ENCODE data around the gene CFAP46.

Gene CFAP46

GRCh38 chr10:132883391-132883881 is 58.9 kb downstream of the CFAP46 start:
- POLR2A ChIA-PET = no interaction called here
- no peak for TF ChIP-seq TARDBP (IDR thresholded peaks at IDR 0.05)
- no peak for TF ChIP-seq ZNF384 (IDR thresholded peaks at IDR 0.05)
- TF ChIP-seq CTBP1 (IDR thresholded peaks at IDR 0.05; ENCODE audit: borderline replicate concordance) = no peak
- TF ChIP-seq FOXK2 (IDR thresholded peaks at IDR 0.05) = no peak
- no peak for TF ChIP-seq NFRKB (IDR thresholded peaks at IDR 0.05)
- TF ChIP-seq LEF1 (IDR thresholded peaks at IDR 0.05; ENCODE audit: borderline replicate concordance) = no peak
- TF ChIP-seq HDGF (IDR thresholded peaks at IDR 0.05; ENCODE audit: borderline replicate concordance) = no peak
- TF ChIP-seq SP1 (IDR thresholded peaks at IDR 0.05) = no peak
- TF ChIP-seq FOXM1 (IDR thresholded peaks at IDR 0.05; ENCODE audit: borderline replicate concordance) = no peak
- no peak for TF ChIP-seq ARNT (IDR thresholded peaks at IDR 0.05)
- no peak for TF ChIP-seq BHLHE40 (IDR thresholded peaks at IDR 0.05; ENCODE audit: borderline replicate concordance)
- no peak for TF ChIP-seq FOXA1 (IDR thresholded peaks at IDR 0.05)
- no peak for TF ChIP-seq ELF4 (IDR thresholded peaks at IDR 0.05)
- no peak for TF ChIP-seq L3MBTL2 (conservative IDR thresholded peaks at IDR 0.05)
- no peak for TF ChIP-seq PKNOX1 (IDR thresholded peaks at IDR 0.05)
- TF ChIP-seq SUZ12 (IDR thresholded peaks at IDR 0.05) = no peak
- CTCF ChIA-PET = no interaction called here
- DNase-seq (ENCODE audit: extremely low spot score) = no peak

- no peak for DNase-seq (ENCODE audit: extremely low spot score)
- ChIA-PET POLR2A (no interaction called here), CTCF (no interaction called here)
- TF ChIP-seq ZNF384 (IDR thresholded peaks at IDR 0.05) (no peak), NFRKB (IDR thresholded peaks at IDR 0.05) (no peak), ELF4 (IDR thresholded peaks at IDR 0.05) (no peak), ARNT (IDR thresholded peaks at IDR 0.05) (no peak), HDGF (IDR thresholded peaks at IDR 0.05; ENCODE audit: borderline replicate concordance) (no peak), BHLHE40 (IDR thresholded peaks at IDR 0.05; ENCODE audit: borderline replicate concordance) (no peak), FOXK2 (IDR thresholded peaks at IDR 0.05) (no peak), SUZ12 (IDR thresholded peaks at IDR 0.05) (no peak), FOXA1 (IDR thresholded peaks at IDR 0.05) (no peak), L3MBTL2 (conservative IDR thresholded peaks at IDR 0.05) (no peak), PKNOX1 (IDR thresholded peaks at IDR 0.05) (no peak), FOXM1 (IDR thresholded peaks at IDR 0.05; ENCODE audit: borderline replicate concordance) (no peak), CTBP1 (IDR thresholded peaks at IDR 0.05; ENCODE audit: borderline replicate concordance) (no peak), TARDBP (IDR thresholded peaks at IDR 0.05) (no peak), SP1 (IDR thresholded peaks at IDR 0.05) (no peak)
These were observed 60.1 kb downstream of the CFAP46 start for GRCh38 chr10:132882069-132882951.

- TF ChIP-seq LEF1 (IDR thresholded peaks at IDR 0.05; ENCODE audit: borderline replicate concordance) (no peak), FOXM1 (IDR thresholded peaks at IDR 0.05; ENCODE audit: borderline replicate concordance) (no peak), L3MBTL2 (conservative IDR thresholded peaks at IDR 0.05) (no peak), ELF4 (IDR thresholded peaks at IDR 0.05) (no peak), FOXK2 (IDR thresholded peaks at IDR 0.05) (no peak)
- ChIA-PET POLR2A (no interaction called here), CTCF (no interaction called here)
- no peak for DNase-seq (ENCODE audit: extremely low spot score)
These were observed 61.0 kb downstream of the CFAP46 start for GRCh38 chr10:132881186-132881920.

DNA sequence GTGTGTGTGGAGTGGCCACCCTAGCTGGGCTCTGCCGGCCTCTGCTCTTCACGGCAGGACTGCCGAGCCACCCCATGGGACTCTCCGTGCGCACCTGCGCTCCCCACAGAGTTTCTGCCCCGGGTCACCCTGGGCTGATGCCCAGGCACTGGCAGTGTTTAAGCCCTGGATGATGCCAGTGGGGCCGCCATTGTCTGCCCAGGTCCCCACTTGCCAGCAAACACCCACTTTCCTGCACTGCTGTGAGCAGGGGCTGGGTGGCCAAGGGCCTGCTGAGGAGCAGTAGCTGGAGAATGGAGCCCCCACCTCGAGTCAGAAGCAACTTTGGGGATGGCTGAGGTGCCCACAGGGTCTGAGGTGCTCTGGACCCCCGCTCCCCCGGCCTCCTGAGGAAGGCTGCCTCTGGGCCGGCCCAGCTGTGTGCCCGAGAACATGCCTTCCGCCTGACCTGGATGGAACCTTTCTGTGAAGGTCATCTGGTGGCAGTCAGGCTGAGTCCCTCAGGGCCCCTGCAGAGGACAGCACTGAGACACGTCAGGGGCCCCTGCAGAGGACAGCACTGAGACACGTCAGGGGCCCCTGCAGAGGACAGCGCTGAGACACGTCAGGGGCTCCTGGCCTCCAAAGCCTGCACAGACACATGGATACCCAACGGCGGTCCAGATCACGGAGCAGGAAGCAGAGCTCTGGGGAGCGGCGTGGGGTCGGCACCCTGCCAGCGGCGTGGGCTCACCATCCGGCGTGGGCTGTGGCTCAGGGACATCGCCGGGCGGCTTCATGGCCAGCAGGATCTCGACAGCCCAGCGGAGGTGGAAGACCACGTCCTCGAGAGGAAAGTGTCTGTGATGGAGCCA is 62.0 kb downstream of the CFAP46 start:
- no peak for DNase-seq (ENCODE audit: extremely low spot score)
- CTCF ChIA-PET = no interaction called here
- TF ChIP-seq FOXK2 (IDR thresholded peaks at IDR 0.05) (no peak), SP1 (IDR thresholded peaks at IDR 0.05) (no peak), ZNF384 (IDR thresholded peaks at IDR 0.05) (no peak), ARNT (IDR thresholded peaks at IDR 0.05) (no peak), FOXM1 (IDR thresholded peaks at IDR 0.05; ENCODE audit: borderline replicate concordance) (no peak), TARDBP (IDR thresholded peaks at IDR 0.05) (no peak), SUZ12 (IDR thresholded peaks at IDR 0.05) (no peak), NFRKB (IDR thresholded peaks at IDR 0.05) (no peak), CTBP1 (IDR thresholded peaks at IDR 0.05; ENCODE audit: borderline replicate concordance) (no peak), PKNOX1 (IDR thresholded peaks at IDR 0.05) (no peak), HDGF (IDR thresholded peaks at IDR 0.05; ENCODE audit: borderline replicate concordance) (no peak), L3MBTL2 (conservative IDR thresholded peaks at IDR 0.05) (no peak), LEF1 (IDR thresholded peaks at IDR 0.05; ENCODE audit: borderline replicate concordance) (no peak), ELF4 (IDR thresholded peaks at IDR 0.05) (no peak)
- POLR2A ChIA-PET = no interaction called here
